Naive thymus-derived CD8-positive, alpha-beta T cell (primary cell): Measurements from ENCODE around the gene ADTRP. TPM values are rescaled to one million over a fixed set of nuclear protein-coding genes. Genes with fewer than 3 reads are reported as not detected.

Experiments
- ATAC-seq, 2 donors: fragments of 150-1000 bp; cut with Tn5 transposase in 1 of 2; sonication (Bioruptor Pico), chemical (Tn5 transposase) in 1 of 2; 1 replicate in 1 of 2; 2 replicates in 1 of 2; pipeline ENCODE4 v1.10.0; 2021; ENCODE audit warnings: mild to moderate bottlenecking in 2 of 2, moderate library complexity in 2 of 2
- POLR2A ChIA-PET: fragments of 350-600 bp; sonication (Branson Sonifier 250); formaldehyde crosslinking; loops from one replicate; lab custom pipeline; 2021; ENCODE audit warnings: antibody characterized with exemption; lab: Charles Lee
- DNase-seq, 10 donors: peaks; one replicate each; pipeline versions ENCODE4 v3.0.0 to v3.0.0-alpha.2; 2020 to 2022
- H3K27ac Mint-ChIP-seq, 10 donors: one replicate each; pipeline ENCODE4 v1.8.0; 2020 to 2022; ENCODE audit warnings: mild to moderate bottlenecking in 10 of 10, mixed read lengths in 10 of 10, moderate library complexity in 4 of 10, inconsistent platforms in 1 of 10
- H3K27me3 Mint-ChIP-seq, 5 donors: one replicate each; pipeline ENCODE4 v1.8.0; 2021 to 2022; ENCODE audit warnings: mixed read lengths in 5 of 5
- H3K36me3 Mint-ChIP-seq, 3 donors: one replicate each; pipeline ENCODE4 v1.8.0; 2020 to 2022; ENCODE audit warnings: mixed read lengths in 3 of 3, mild to moderate bottlenecking in 2 of 3, inconsistent platforms in 1 of 3
- H3K4me1 Mint-ChIP-seq, 4 donors: one replicate each; pipeline ENCODE4 v1.8.0; 2021 to 2022; ENCODE audit warnings: mixed read lengths in 4 of 4
- H3K4me3 Mint-ChIP-seq, 10 donors: one replicate each; pipeline ENCODE4 v1.8.0; 2020 to 2022; ENCODE audit warnings: mild to moderate bottlenecking in 10 of 10, mixed read lengths in 10 of 10, moderate library complexity in 6 of 10, inconsistent platforms in 1 of 10
- H3K9me3 Mint-ChIP-seq, 9 donors: one replicate each; pipeline ENCODE4 v1.8.0; 2020 to 2022; ENCODE audit warnings: mixed read lengths in 9 of 9, mild to moderate bottlenecking in 3 of 9, inconsistent platforms in 1 of 9, moderate library complexity in 1 of 9
- polyA plus RNA-seq, 3 donors: library from polyadenylated mRNA; unstranded; fragments of 300-500 nt; fragmentation: Illumina TruSeq; gene quantifications; one replicate each; pipeline ENCODE4 v1.2.3, GENCODE V29; 2021
- total RNA-seq, 8 experiments: library from RNA in 2 of 8; stranded (reverse) in 2 of 8; gene quantifications; one replicate each; pipeline ENCODE4 v1.2.3 and lab custom pipeline; 2021 to 2026

Gene ADTRP
- total and polyA plus RNA-seq, 5 experiments from 2014 or later, result 2.3 to 14.0 (median 7.2) TPM

DNA sequence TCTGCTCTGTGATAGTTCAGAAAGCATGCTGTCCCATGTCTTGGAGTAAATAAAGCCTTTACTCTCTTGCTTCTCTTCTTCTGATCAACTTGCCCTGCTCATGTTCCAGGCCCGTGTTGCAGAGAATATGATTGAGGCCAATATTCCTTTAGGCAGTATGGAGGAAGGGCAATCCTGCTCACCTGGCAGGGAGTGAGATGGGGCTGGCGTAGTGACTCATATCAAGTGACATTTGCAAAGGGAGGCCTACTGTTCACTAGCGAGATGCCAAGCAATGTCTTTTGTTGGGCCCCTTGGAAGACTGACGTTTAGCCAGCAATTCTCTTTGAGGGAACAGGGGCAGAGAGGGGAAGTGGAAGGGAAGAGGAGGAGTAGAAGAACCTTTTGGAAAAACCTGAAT, 19.7 kb downstream of the ADTRP start:
- peaks cover 0 to 16% (median 4%) of the 10 kb centered on the region in 9 donors for H3K9me3 Mint-ChIP-seq
- H3K4me3 Mint-ChIP-seq, result no peak overlapping the region
- POLR2A ChIA-PET, result no interaction called here
- peaks cover 5 to 13% (median 7%) of the 10 kb centered on the region in 4 donors for H3K4me1 Mint-ChIP-seq
- no peak for ATAC-seq
- H3K27ac Mint-ChIP-seq, result peak overlapping the region in 1 of 10 donors; percentile 68
- no peaks in the 10 kb centered on the region for H3K27me3 Mint-ChIP-seq
- DNase-seq, result no peak
- peaks cover 0 to 5% (median 3%) of the 10 kb centered on the region in 3 donors for H3K36me3 Mint-ChIP-seq

DNA sequence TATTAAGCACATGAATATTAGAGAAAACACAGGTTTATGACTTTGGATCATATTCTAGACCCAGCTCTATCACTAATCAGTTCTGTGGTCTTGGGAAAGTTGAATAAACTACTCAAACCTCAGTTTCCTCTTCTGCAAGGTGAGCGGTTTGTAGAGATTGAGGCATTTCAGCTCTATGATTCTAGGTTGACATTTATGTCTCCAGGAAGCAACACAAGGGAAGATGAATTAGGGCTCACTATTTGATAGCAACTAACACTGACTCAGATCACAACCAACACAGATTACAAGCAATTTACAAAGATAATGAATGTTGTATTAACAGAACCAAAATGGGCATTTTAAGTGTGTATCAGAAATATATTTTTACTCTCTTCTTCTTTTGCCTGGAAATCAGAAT, 21.9 kb downstream of the ADTRP start:
- Mint-ChIP-seq H3K27ac (no peak overlapping the region), H3K9me3 (peaks cover 0 to 16% (median 4%) of the 10 kb centered on the region in 9 donors), H3K36me3 (peaks cover 0 to 5% (median 3%) of the 10 kb centered on the region in 3 donors), H3K4me3 (peak overlapping the region in 1 of 10 donors; percentile 42), H3K27me3 (no peaks in the 10 kb centered on the region), H3K4me1 (peaks cover 5 to 13% (median 7%) of the 10 kb centered on the region in 4 donors)
- ATAC-seq (no peak), DNase-seq (no peak)
- POLR2A ChIA-PET, result no interaction called here

DNA sequence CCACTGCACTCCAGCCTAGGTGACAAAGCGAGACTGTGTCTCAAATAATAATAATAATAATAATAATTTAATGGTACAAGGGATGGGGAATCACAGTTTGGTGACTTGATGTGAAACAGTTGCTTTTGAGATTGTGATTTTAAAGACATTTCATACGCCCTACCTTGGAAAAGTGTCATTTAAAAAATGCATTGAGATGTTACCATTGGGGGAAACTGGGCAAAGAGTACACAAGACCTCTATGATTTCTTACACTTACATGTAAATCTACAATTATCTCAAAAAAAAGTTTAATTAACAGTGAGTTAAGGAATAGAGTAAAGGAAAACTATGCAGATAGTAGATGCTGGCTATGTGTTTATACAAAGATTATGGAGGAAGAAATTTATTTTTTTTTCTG, 22.3 kb downstream of the ADTRP start:
- POLR2A ChIA-PET, result no interaction called here
- no peak overlapping the region for H3K27ac Mint-ChIP-seq
- peaks cover 5 to 13% (median 7%) of the 10 kb centered on the region in 4 donors for H3K4me1 Mint-ChIP-seq
- H3K4me3 Mint-ChIP-seq, result peak overlapping the region in 1 of 10 donors; percentile 42
- H3K9me3 Mint-ChIP-seq, result peaks cover 0 to 16% (median 4%) of the 10 kb centered on the region in 9 donors
- no peaks in the 10 kb centered on the region for H3K27me3 Mint-ChIP-seq
- peaks cover 0 to 5% (median 3%) of the 10 kb centered on the region in 3 donors for H3K36me3 Mint-ChIP-seq
- ATAC-seq (no peak), DNase-seq (no peak)

DNA sequence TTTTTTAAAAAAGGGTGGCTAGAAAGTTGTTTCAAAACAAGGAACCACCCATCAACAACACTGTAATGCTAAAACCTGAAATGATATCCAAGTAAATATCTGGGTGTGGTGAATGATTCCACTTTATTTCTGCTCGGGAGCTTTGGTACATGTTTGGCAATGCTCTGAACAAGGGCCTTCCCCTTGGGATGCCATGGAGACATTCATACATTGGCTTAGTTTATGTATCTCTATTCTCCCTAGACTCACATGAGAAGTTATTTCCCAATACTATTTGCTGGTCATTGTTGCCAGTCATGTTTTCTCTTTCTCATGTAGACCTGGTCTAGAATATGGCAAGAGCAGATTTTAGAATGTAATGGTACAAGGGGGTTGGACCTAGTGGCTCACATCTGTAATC, 22.9 kb downstream of the ADTRP start:
- DNase-seq, result no peak
- peaks cover 0 to 16% (median 4%) of the 10 kb centered on the region in 9 donors for H3K9me3 Mint-ChIP-seq
- no peak for ATAC-seq
- H3K36me3 Mint-ChIP-seq, result peaks cover 0 to 5% (median 3%) of the 10 kb centered on the region in 3 donors
- no peak overlapping the region for H3K4me3 Mint-ChIP-seq
- H3K4me1 Mint-ChIP-seq, result peaks cover 5 to 13% (median 7%) of the 10 kb centered on the region in 4 donors
- H3K27ac Mint-ChIP-seq, result no peak overlapping the region
- POLR2A ChIA-PET, result no interaction called here
- no peaks in the 10 kb centered on the region for H3K27me3 Mint-ChIP-seq

DNA sequence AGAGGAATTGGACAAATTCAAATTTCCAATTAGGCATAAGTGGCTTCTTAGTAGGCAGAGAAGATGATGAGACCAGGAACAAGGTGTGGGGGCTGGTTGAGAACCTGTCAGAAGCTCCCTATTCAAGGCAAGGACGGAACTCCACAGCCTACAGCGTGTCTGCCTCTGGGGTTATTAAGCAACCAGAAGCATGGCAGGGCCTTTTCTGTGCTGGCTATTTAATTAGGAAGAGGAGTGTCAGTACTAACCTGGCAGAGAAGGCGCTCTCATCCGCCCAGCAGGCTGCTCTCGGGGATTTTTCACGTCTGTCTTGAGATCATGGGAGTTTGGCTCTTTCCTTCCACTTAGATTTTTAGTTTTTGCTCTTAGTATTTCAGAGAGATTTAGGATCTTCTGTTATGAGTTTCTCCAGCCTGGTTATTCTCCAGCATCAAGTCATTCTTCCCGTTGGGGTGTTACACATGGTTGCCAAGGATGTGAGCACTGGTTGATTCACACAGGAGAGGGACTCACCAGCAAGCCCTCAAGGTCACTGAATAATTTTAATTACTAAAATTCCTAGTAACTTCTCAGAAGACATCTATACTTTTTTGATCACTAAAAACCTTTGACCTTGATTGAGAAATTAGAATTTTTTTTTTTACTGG, 23.9 kb downstream of the ADTRP start:
- POLR2A ChIA-PET, result no interaction called here
- H3K27me3 Mint-ChIP-seq, result no peaks in the 10 kb centered on the region
- H3K4me3 Mint-ChIP-seq, result no peak overlapping the region
- H3K27ac Mint-ChIP-seq, result peak overlapping the region in 2 of 10 donors; percentile 11 to 49
- peaks cover 3 to 13% (median 7%) of the 10 kb centered on the region in 4 donors for H3K4me1 Mint-ChIP-seq
- ATAC-seq (no peak), DNase-seq (no peak)
- H3K36me3 Mint-ChIP-seq, result peaks cover 0 to 5% (median 3%) of the 10 kb centered on the region in 3 donors
- H3K9me3 Mint-ChIP-seq, result peaks cover 0 to 16% (median 4%) of the 10 kb centered on the region in 9 donors

DNA sequence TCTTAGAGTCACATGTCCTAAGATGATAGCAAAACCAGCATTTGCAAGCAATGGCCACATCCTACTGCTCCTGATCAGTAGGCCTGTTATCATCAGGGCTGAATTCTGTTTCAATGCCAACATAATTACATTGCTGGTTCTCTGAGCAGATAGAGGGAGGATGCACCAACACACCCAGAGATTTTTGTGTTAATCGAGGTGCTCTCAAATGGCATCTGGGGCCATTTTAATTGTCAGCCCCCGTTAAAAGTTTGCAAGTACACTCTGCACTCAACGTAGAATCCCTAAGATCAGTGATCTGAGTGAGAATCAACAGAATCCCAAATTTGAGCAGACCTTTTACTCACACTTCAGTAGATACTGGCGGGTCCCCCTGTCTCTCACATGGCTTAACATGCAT, 24.8 kb downstream of the ADTRP start:
- no peak overlapping the region for H3K4me3 Mint-ChIP-seq
- ATAC-seq (no peak), DNase-seq (no peak)
- H3K27ac Mint-ChIP-seq, result no peak overlapping the region
- H3K4me1 Mint-ChIP-seq, result peaks cover 3 to 13% (median 7%) of the 10 kb centered on the region in 4 donors
- POLR2A ChIA-PET, result no interaction called here
- H3K9me3 Mint-ChIP-seq, result peaks cover 0 to 16% (median 4%) of the 10 kb centered on the region in 9 donors
- peaks cover 0 to 5% (median 3%) of the 10 kb centered on the region in 3 donors for H3K36me3 Mint-ChIP-seq
- H3K27me3 Mint-ChIP-seq, result no peaks in the 10 kb centered on the region

DNA sequence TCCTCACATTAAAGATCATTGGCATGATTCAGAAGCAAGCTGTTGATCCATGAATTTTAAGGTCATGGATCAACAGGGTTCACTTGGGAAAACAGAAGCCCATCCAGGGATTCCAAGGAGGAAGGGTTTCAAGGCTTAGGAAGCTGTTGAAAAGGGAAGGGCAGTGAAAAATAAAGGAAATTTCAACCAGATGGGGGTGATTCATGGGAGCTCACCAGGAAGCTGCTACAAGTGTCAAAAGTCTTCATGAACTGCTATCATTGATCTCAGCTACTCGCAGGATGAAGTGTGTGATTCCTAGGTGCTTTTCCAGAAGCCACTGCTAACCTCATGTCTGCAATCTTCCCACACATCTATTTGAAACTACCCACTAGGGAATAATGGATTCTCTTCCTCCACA, 26.2 kb downstream of the ADTRP start:
- Mint-ChIP-seq H3K9me3 (peaks cover 0 to 9% (median 2%) of the 10 kb centered on the region in 9 donors), H3K27me3 (no peaks in the 10 kb centered on the region), H3K4me1 (peaks cover 3 to 11% (median 7%) of the 10 kb centered on the region in 4 donors), H3K27ac (no peak overlapping the region), H3K4me3 (no peak overlapping the region), H3K36me3 (peaks cover 0 to 5% (median 3%) of the 10 kb centered on the region in 3 donors)
- DNase-seq (no peak), ATAC-seq (no peak)
- POLR2A ChIA-PET, result no interaction called here

DNA sequence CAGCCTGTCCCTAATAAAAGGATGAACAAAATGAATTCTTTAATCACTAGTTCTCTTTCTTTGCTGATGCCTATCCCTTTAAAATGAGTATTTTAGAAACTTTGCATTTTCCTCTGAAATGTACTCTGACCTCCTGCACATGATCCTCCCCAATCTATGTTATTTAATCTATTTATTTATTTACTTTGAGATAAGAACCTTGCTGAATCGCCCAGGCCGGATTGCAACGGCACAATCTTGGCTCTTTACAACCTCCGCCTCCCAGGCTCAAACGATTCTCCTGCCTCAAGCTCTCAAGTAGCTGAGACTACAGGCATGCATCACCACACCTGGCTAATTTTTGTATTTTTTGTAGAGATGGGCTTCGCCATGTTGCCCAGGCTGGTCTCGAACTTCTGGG, 27.9 kb downstream of the ADTRP start:
- H3K27ac Mint-ChIP-seq, result peak overlapping the region in 1 of 10 donors; percentile 50
- ATAC-seq (no peak), DNase-seq (no peak)
- no peaks in the 10 kb centered on the region for H3K36me3 Mint-ChIP-seq
- H3K4me3 Mint-ChIP-seq, result no peak overlapping the region
- H3K4me1 Mint-ChIP-seq, result no peaks in the 10 kb centered on the region
- no peaks in the 10 kb centered on the region for H3K9me3 Mint-ChIP-seq
- H3K27me3 Mint-ChIP-seq, result no peaks in the 10 kb centered on the region
- POLR2A ChIA-PET, result no interaction called here

DNA sequence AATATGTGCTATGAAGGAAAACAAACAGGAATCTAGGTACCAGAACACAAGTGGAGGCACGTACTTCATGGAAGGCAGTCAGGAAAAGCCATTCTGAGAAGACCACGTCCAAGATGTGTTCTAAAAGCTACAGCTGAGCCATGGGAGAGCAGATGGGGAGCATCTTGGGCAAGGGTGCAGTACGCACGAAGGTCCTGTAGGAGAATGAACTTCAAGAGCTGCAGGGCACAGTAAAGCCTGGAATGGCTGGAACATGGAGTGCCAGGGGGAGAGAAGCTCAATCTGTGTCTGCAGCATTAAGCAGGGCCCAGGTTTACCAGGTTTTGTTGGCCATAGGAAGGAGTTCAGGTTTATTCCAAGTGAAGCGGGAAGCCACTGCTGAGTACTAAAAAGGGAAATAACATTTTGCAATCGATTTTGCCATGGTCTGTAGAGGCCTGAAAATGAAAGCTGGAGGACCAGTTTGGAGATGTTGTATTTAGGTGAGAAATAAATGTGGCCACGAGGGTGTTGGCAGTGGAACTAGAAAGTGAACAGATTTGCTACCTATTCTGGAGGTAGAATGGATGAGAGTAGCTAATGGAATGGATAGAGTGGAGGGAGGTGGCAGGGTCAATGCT, 29.9 kb downstream of the ADTRP start:
- peaks cover 0 to 8% (median 2%) of the 10 kb centered on the region in 9 donors for H3K9me3 Mint-ChIP-seq
- peaks cover 0 to 4% (median 0%) of the 10 kb centered on the region in 3 donors for H3K36me3 Mint-ChIP-seq
- H3K27ac Mint-ChIP-seq, result no peak overlapping the region
- POLR2A ChIA-PET, result interaction anchor here (1.1 kb wide), 1 partner anchor 37 kb away, joined by 4 read pairs; no protein-coding TSS in a partner anchor
- no peaks in the 10 kb centered on the region for H3K27me3 Mint-ChIP-seq
- no peak overlapping the region for H3K4me3 Mint-ChIP-seq
- peaks cover 1 to 14% (median 2%) of the 10 kb centered on the region in 4 donors for H3K4me1 Mint-ChIP-seq
- ATAC-seq, result no peak
- no peak for DNase-seq

DNA sequence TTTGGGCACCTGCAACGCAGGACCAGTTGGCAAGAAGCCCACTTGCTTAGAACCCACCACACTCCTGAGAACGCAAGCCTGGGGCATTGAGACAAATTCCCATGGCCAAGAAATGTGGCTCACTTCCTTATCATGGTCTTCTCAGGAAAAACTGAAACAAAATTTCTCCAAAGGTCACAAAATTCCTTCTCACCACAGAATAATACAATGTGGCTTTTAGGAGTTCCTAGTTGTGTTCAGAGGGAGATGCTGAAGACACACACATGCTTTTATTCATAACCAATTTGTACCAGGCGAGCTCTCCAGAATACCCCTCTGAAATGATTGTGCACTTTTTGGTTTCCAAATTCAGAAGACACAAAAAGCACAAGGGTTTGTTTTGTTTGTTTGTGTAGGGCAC, 31.6 kb downstream of the ADTRP start:
- Mint-ChIP-seq H3K27me3 (no peaks in the 10 kb centered on the region), H3K4me1 (peaks cover 1 to 17% (median 4%) of the 10 kb centered on the region in 4 donors), H3K9me3 (peaks cover 0 to 9% (median 2%) of the 10 kb centered on the region in 9 donors), H3K36me3 (peaks cover 0 to 4% (median 0%) of the 10 kb centered on the region in 3 donors), H3K27ac (no peak overlapping the region), H3K4me3 (no peak overlapping the region)
- no peak for ATAC-seq
- DNase-seq, result no peak
- POLR2A ChIA-PET, result no interaction called here

DNA sequence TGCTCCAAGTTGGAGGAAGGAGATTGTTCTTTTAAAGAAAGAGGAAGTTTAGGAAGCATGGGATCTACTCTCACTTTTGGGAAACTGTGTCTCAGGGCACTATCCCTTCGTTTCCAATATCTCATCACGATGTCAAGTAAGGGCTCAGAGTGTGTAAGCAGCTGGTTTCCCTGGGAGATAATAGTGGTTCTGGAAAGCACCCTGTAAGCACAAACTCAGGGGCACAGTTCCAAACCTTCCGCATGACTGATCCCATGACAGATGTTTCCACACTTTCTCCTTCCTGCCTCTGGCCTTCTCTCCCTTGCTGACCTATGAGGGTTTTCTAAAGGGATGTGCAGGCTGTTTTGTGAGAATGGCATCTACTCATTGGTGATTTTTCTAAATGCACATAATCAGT, 33.9 kb downstream of the ADTRP start:
- peaks cover 0 to 3% (median 0%) of the 10 kb centered on the region in 5 donors for H3K27me3 Mint-ChIP-seq
- H3K9me3 Mint-ChIP-seq, result peaks cover 0 to 9% (median 2%) of the 10 kb centered on the region in 9 donors
- ATAC-seq (no peak), DNase-seq (no peak)
- peaks cover 7 to 34% (median 12%) of the 10 kb centered on the region in 4 donors for H3K4me1 Mint-ChIP-seq
- POLR2A ChIA-PET, result no interaction called here
- peaks cover 0 to 4% (median 0%) of the 10 kb centered on the region in 3 donors for H3K36me3 Mint-ChIP-seq
- peak overlapping the region in 1 of 10 donors; percentile 17 for H3K27ac Mint-ChIP-seq
- H3K4me3 Mint-ChIP-seq, result no peak overlapping the region

DNA sequence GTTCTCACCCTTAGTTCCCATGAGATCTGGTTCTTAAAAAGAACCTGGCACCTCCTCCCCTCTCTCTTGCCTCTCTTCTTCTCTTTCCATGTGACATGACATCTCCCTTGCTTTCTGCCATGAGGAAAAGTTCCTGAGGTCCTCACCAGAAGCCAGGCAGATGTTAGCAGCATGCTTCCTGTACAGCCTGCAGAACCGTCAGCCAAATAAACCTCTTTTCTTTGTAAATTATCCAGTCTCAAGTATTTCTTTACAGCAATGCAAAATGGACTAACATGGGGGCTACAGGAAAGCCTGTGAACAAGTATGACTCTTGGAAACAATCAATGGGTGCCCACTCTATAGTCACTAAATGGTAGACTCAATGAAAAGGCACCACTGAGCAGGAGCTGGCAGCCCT, 34.5 kb downstream of the ADTRP start:
- H3K27me3 Mint-ChIP-seq, result peaks cover 0 to 3% (median 0%) of the 10 kb centered on the region in 5 donors
- DNase-seq, result no peak
- peaks cover 0 to 4% (median 0%) of the 10 kb centered on the region in 3 donors for H3K36me3 Mint-ChIP-seq
- peaks cover 7 to 34% (median 12%) of the 10 kb centered on the region in 4 donors for H3K4me1 Mint-ChIP-seq
- POLR2A ChIA-PET, result no interaction called here
- peak overlapping the region in 1 of 10 donors; percentile 17 for H3K27ac Mint-ChIP-seq
- H3K4me3 Mint-ChIP-seq, result no peak overlapping the region
- H3K9me3 Mint-ChIP-seq, result peaks cover 0 to 9% (median 2%) of the 10 kb centered on the region in 9 donors
- ATAC-seq, result no peak

DNA sequence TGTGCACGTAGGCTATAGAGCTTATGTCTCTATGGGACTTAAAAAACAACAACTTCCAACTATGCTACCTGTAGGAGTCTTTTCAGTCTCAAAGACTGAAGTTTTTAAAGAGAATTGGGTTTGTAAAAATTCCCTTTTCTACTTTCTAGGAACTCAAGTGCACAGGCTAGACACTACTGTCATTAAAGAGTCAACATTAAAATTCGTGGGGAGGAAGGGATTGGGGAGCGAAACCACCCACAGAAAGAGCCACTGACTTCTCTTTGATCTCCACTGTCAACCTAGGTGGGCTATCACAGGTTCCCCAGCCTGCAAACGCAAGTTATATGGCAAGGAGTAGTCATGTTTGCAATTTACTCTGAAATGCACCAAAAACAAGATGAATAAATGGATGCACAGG, 37.7 kb downstream of the ADTRP start:
- H3K9me3 Mint-ChIP-seq, result peaks cover 0 to 9% (median 2%) of the 10 kb centered on the region in 9 donors

More for the DNA sequence above, 37.7 kb downstream of the ADTRP start:
- H3K4me1 Mint-ChIP-seq, result peaks cover 7 to 34% (median 13%) of the 10 kb centered on the region in 4 donors
- peaks cover 0 to 4% (median 0%) of the 10 kb centered on the region in 3 donors for H3K36me3 Mint-ChIP-seq
- H3K27me3 Mint-ChIP-seq, result peaks cover 0 to 3% (median 0%) of the 10 kb centered on the region in 5 donors
- H3K4me3 Mint-ChIP-seq, result peak overlapping the region in 4 of 10 donors; percentile 6 to 26 (median 12)
- ATAC-seq (peak in 1 of 2 donors; percentile 22), DNase-seq (no peak)
- H3K27ac Mint-ChIP-seq, result no peak overlapping the region
- POLR2A ChIA-PET, result interaction anchor here (1.2 to 1.6 kb wide), 2 partner anchors 9 to 268 kb away, joined by 4 read pairs; no protein-coding TSS in a partner anchor
